Activated CD8-positive, alpha-beta memory T cell treated with anti-CD3 and anti-CD28 coated beads, Interleukin-2, amount 50 U/mL, for 24 hours (primary cell): ENCODE results near the gene TEX53.

Experiments
- DNase-seq: peaks from one replicate; pipeline ENCODE4 v3.0.0-alpha.2; 2020; ENCODE audit errors: extremely low read depth

TEX53 gene

DNA sequence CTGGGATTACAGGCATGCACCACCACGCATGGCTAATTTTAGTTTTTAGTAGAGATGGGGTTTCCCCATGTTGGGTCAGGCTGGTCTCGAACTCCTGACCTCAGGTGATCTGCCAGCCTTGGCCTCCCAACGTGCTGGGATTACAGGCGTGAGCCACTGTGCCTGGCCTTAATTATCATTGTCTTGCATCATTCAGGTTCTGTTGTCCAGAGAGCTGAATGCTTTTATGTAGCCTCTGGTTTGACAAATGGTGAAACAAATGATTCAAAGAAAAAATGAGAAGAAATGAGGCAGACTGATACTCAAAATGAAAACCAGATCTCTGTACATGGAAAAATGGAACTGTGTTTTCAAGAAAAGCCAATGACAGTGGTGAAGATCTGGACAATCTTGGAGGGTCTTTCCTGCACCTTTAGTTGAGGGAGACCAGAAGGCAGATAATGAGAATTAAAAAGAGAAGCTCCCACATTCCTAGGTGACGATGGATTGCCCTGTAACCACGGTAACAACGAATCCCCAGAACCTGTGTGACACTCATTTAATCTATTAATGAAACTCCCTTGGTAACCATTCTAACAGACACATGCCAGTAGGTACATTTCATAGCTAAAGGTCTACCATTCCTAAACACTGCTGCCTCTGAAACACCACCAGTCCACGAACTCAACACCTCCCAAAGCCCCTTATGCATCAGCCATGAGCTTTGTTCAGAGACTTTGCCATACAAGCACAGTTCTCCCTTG, 22.8 kb upstream of the TEX53 start:
- no peak for DNase-seq

DNA sequence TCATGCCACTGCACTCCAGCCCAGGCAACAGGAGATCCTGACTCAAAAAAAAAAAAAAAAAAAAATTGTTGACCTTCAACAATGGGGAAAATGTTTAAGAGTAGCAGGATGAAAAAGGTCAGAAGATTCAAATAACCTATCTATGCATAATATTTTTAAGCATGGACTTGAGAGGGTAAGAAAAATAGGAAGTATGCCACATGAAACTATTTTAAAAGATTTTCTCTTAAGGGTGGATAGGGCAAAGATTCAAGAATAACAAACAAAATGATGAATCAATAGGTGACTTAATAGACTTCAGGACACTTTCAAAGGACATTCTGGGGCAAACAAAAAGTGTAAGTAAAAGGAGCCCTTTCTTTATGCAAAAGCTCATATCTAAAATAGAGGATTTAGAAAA, 21.2 kb upstream of the TEX53 start:
- DNase-seq: no peak

DNA sequence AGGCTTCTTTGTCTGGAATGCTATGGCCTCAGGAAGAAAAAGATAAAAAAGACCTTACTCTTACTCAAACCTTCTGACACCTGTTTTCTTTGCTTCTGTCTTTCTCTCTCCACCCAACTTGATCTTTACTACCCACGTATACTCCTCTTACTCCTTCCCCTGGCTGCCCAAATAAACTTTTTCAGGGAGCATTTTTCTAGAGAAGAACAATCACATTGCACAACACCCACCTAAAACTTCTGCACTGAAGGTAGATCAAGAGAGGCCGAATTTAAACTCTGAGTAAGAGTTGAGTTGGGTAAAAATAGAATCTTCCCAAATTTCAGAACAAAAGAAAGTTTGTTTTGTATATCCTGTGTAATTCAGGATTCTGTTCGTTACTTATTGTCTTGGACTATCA, 20.5 kb upstream of the TEX53 start:
- DNase-seq: no peak

GRCh38 chr9:114677418-114677817, 19.8 kb upstream of the TEX53 start:
- no peak for DNase-seq

DNA sequence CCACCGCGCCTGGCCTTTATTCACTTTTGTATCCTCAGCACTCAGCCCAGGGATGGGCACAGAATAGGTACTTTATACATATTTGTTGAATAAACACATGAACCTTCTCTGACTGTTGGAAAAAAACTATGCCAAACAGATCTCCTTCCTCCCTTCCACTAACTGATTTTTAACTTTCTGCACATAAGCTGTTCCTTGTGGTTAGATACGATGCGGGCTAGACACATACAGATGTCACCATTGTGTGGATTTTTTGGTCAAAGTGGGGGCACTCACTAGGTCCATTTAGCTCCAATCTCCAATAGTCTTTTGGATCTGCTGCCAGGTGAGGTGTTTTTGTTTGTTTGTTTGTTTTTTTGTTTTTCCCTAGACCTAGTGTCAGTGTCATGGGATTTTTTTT, 19.3 kb upstream of the TEX53 start:
- no peak for DNase-seq

DNA sequence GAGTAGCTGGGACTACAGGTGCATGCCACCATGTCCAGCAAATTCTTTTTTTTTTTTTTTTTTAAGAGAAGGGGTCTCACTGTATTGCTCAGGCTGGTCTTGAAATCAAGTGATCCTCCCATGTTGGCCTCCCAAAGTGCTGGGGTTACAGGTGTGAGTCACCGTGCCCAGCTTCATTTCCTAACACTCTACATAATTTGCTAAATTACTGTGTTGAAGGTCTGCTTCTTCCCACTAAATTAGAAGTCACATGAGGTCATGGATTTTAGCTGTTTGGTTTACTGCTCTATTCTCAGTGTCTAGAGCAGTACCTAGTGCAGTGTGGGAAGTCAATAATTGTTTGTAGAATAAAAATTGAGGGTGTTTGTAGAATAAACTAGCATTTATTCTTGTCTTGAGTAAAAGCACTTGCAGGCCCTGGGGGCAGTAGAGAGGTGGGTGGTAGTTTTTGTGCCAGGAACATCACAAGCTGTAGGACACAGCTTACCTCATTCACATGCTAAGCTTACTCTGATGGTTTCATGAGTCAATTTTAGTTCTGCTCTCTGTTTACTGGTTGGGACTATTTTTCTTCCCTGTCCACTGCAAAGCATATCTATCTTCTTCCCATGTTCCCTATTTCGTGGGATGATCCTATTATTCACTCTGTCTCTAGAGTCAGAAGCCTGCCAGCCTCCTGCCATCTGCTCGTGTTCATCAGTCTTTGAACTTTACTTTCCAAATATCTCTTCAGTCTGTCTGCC, 17.4 kb upstream of the TEX53 start:
- DNase-seq: no peak

- no peak for DNase-seq
Observed at GRCh38 chr9:114674076-114674797, 16.6 kb upstream of the TEX53 start.

GRCh38 chr9:114671605-114672004, 14.0 kb upstream of the TEX53 start:
- DNase-seq: no peak

GRCh38 chr9:114669961-114670360, 12.4 kb upstream of the TEX53 start:
- no peak for DNase-seq

GRCh38 chr9:114668146-114668545, 10.5 kb upstream of the TEX53 start:
- DNase-seq: no peak

DNA sequence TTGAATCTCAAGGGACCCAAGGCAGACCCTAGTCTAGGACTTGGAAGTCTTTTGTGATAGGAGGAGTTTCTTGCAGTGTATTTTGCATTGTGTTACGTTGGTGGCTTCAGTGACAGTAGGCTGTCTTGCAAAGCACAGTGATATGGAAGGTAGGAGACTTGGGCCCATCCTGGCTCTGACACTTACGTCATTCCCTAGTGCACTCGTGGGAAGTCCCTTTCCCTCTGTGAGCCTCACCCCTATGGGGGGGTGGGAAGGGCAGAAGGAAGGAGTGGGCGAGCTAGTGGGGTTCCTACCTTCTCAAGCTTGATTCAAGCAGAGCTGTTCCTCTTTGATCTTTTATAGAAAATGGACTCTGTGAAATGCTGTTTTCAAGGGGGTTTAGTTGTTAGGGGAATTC, 9.2 kb upstream of the TEX53 start:
- no peak for DNase-seq

DNA sequence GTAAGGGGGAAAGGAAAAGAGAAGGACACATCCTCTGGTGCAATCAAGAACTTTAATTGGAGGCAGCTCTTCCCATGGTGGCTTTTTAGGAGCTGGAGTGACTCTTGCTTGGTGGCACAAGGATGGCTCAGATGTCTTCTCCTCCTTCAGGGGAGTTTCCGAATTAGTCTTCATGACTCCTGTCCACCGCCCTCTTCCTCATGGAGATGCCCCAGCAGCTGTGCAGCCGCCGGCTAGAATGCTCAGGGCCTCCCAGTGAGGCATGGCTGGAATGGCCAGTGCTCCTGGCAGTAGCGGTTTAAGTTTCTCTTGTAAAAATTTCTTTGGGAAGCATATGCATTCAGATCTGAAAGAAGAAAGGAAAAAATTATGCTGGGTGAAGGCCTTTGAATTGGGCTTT, 8.8 kb upstream of the TEX53 start:
- DNase-seq: no peak

GRCh38 chr9:114664181-114664580, 6.6 kb upstream of the TEX53 start:
- DNase-seq: no peak

GRCh38 chr9:114662081-114662989, 4.7 kb upstream of the TEX53 start:
- DNase-seq: peak; percentile 30

GRCh38 chr9:114656301-114656700, 1.3 kb downstream of the TEX53 start:
- DNase-seq: no peak

DNA sequence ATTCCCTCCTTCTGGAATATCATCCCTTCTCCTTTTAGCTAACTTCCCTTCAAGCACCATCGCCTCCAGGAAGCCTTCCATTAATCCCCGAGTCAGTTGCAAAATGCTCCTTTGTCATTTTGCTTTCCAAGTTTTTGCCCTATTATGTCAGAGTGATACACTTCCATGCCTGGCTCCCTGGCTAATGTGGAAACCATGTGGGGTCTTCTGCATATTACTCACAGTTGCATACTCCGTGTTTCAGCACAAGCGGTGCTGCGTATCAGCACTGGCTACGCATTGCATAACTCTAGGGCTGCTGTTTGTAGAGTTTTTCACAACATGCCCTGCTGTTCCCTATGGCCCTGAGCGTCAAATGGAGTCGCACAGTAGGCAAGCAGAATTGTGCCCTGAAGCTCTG, 1.9 kb downstream of the TEX53 start:
- DNase-seq: no peak

- DNase-seq: peak; percentile 39
Observed at GRCh38 chr9:114653556-114654159, 3.9 kb downstream of the TEX53 start.

DNA sequence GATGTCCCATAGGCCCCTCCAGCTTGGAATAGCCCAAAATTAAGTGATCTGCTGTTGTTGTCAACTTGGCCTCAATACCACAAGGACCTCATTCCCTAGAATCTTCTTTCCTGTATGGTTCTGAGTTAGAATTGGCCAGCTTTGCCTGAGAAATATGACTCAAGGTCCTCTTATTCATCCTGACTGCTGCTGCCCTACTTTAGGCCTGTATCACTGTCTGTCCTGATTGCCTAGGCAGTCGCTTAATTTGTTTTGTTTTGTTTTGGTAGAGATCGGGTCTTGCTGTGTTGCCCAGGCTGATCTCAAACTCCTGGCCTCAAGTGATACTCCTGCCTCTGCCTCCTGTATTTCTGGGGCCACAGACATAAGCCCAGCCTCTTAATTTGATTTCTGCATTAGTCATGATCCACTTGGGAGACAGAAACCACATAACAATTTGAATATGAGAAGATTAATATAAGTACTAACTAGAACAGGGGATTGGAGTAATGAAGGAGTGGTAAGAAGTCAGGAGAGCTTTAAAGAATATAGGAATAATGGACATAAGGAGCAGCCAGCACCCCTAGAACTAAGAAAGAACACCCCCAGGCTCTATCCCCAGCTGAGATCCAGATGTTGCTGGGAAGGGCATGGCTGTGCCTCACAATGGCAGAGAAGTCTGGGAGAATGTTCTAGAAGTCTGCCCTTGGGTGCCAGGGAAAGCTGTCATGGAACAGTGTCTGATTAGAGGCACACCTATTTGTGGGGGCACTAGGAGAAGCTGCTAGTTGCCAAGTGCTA, 4.6 kb downstream of the TEX53 start:
- no peak for DNase-seq

DNA sequence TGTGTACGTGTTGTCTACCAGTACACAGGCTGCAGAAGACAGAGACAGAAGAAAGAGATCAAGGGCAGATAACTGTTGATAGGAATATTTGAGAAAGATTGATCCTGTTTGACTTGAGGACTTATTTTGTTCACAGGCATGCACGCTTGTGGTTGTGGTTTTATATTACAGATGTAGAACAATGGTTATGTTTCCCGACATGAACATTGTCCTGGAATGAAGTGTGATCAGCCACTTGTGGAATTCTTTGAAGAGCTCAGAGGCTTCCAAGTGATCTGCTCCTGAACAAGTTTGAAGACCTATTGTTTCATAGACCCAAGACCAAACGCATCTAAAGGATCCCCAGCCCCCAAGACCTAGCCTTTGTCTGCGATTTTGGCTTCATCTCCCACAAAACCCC, 13.7 kb downstream of the TEX53 start:
- no peak for DNase-seq

GRCh38 chr9:114643001-114643400, 14.6 kb downstream of the TEX53 start:
- no peak for DNase-seq

DNA sequence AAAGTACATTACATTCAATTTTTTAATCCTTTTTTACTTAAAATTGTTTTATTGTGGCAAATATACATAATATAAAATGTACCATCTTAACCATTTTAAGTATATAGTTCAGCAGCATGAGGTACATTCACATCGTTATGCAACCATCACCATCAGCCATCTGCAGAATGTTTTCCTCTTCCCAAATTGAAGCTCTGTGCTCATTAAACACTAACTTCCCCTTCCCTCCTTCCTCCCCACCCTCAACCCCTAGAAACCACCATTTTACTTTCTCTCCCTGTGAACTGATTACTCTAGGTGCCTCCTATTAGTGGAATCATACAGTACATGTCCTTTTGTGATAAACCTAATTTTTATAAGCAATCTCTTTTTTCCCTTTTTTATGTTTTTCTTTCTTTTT, 15.6 kb downstream of the TEX53 start:
- no peak for DNase-seq
